PFSK-1 (cell line): Measurements from ENCODE around the gene NFIB.

Experiments used
- FOXP2 ChIP-seq: optimal IDR thresholded peaks from 2 replicates; pipeline ENCODE3; 2011; ENCODE audit warnings: borderline replicate concordance, control low read depth, inconsistent platforms; ENCODE audit not compliant: insufficient read depth; ENCODE audit errors: extremely low read length, extremely low read depth
- POLR2AphosphoS5 ChIP-seq: IDR thresholded peaks from 2 replicates; pipeline ENCODE4 v1.6.1; 2012; ENCODE audit warnings: low read depth, mild to moderate bottlenecking, control low read depth, low read length, moderate library complexity
- SIN3A ChIP-seq: IDR thresholded peaks from 2 replicates; pipeline ENCODE4 v1.6.1; 2012; ENCODE audit warnings: mild to moderate bottlenecking, low read length, moderate library complexity, borderline replicate concordance; ENCODE audit not compliant: insufficient read depth
- TAF1 ChIP-seq: IDR thresholded peaks from 2 replicates; pipeline ENCODE4 v1.6.1; 2012; ENCODE audit warnings: low read length, control low read depth, borderline replicate concordance; ENCODE audit not compliant: insufficient read depth
- TF ChIP-seq, protein P1 (sequence below), 2 experiments: IDR thresholded peaks; 2 replicates each; pipeline versions ENCODE4 v1.6.1 to v1.8.0; 2011 to 2012; ENCODE audit warnings: low read depth in 2 of 2, low read length in 2 of 2, control low read depth in 1 of 2, inconsistent platforms in 1 of 2, mild to moderate bottlenecking in 1 of 2, moderate library complexity in 1 of 2; ENCODE audit not compliant: insufficient read depth in 1 of 2

NFIB gene

DNA sequence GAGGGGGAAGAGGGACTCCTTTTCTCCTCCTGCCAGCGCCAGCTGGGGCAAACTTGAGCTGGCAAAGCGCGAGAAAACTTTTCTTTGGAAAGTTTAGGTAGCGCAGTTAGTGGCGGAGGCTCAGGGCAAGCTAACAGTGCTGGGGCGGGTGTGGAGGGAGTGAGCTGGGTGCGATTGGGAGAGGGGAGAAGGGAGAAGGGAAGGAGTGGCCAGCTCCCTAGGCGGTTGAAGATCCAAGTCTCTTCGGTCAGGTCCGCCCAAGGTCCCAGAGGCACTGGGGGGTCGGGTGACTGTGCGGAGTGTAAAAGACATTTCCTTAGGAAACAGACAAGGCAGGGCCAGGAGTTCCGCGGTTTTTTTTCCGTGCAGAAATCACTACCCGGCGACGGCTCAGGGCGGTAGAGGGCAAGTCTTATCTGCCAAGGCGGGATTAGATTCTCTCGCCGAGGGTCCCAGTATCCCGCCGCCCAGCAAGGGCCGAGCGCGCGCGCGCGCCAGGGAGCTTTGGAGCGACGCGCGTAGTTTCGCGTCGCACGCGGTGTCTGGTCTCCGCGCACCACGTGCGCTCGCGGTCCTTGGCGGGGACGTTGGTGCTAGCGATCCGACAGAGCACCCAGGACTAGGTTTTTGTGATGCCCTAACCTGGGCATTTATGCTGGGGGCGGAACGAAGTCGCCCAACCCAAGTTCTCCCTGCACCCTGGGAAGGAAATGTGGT is 33.6 kb upstream of the NFIB start:
- TF ChIP-seq TAF1, result no peak
- no peak for TF ChIP-seq FOXP2
- TF ChIP-seq POLR2AphosphoS5, result no peak
- TF ChIP-seq, protein P1, sequence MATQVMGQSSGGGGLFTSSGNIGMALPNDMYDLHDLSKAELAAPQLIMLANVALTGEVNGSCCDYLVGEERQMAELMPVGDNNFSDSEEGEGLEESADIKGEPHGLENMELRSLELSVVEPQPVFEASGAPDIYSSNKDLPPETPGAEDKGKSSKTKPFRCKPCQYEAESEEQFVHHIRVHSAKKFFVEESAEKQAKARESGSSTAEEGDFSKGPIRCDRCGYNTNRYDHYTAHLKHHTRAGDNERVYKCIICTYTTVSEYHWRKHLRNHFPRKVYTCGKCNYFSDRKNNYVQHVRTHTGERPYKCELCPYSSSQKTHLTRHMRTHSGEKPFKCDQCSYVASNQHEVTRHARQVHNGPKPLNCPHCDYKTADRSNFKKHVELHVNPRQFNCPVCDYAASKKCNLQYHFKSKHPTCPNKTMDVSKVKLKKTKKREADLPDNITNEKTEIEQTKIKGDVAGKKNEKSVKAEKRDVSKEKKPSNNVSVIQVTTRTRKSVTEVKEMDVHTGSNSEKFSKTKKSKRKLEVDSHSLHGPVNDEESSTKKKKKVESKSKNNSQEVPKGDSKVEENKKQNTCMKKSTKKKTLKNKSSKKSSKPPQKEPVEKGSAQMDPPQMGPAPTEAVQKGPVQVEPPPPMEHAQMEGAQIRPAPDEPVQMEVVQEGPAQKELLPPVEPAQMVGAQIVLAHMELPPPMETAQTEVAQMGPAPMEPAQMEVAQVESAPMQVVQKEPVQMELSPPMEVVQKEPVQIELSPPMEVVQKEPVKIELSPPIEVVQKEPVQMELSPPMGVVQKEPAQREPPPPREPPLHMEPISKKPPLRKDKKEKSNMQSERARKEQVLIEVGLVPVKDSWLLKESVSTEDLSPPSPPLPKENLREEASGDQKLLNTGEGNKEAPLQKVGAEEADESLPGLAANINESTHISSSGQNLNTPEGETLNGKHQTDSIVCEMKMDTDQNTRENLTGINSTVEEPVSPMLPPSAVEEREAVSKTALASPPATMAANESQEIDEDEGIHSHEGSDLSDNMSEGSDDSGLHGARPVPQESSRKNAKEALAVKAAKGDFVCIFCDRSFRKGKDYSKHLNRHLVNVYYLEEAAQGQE (IDR thresholded peaks at IDR 0.05; ENCODE audit: insufficient read depth in 1 of 2, low read depth in 2 of 2, low read length in 2 of 2), result no peak
- TF ChIP-seq SIN3A, result no peak

DNA sequence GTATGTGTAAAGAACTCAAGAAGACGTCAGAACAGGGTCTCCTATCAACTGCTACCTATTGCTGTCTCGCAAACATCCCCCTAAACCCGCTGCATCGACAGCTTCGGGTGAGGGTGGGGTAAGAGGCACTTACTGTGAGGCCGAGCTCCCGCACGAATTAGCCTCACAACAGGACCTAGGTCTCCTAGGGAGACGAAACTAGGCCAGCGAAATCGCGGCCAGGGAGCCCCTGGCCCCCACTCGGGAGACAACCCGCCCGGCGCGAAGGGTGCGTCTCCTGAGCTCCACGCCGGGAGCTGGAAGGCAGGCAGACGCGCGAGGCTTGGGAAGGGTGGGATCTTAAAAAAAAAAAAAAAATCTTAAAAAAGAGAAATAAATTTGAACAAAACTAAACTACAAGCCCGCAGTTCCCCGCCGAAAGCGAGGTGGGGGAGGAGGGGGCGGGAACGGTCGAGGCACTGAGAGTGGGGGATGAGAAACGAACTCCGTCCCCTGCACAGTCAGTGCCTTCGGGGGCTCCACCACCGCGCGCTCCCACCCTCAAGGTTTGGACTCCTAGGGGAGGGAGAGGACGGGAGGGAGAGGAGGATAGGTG is 33.0 kb upstream of the NFIB start:
- no peak for TF ChIP-seq POLR2AphosphoS5

DNA sequence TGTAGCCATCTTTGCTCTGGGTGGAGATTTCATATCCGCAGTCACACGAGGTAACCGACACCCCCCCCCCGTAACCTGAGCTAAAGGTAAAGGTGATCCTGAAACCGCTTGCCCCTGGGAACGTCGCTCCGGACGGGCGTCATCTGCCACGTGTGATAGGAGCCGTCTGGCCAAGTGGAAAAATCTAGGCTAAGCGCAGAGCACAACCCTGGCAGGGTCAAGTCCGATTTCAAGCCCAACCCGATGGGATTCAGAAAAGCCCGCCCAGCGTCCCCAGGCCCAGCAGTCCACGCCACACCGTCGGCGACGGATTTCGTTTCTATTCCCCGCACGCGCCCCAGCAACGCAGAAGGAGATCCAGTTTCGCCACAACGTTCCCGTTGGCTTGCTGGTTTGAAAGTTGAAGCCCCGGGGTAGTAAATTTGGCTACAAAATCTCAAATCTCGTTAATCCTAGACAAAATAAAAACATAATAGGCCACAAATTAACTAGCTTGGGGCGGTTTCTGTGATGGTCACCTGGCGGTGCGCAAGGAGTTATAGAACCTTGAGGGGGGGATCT is 32.4 kb upstream of the NFIB start:
- TF ChIP-seq, protein P1 (IDR thresholded peaks at IDR 0.05; ENCODE audit: insufficient read depth in 1 of 2, low read depth in 2 of 2, low read length in 2 of 2), result no peak
- TF ChIP-seq FOXP2, result no peak
- no peak for TF ChIP-seq TAF1
- no peak for TF ChIP-seq SIN3A
- TF ChIP-seq POLR2AphosphoS5, result no peak

DNA sequence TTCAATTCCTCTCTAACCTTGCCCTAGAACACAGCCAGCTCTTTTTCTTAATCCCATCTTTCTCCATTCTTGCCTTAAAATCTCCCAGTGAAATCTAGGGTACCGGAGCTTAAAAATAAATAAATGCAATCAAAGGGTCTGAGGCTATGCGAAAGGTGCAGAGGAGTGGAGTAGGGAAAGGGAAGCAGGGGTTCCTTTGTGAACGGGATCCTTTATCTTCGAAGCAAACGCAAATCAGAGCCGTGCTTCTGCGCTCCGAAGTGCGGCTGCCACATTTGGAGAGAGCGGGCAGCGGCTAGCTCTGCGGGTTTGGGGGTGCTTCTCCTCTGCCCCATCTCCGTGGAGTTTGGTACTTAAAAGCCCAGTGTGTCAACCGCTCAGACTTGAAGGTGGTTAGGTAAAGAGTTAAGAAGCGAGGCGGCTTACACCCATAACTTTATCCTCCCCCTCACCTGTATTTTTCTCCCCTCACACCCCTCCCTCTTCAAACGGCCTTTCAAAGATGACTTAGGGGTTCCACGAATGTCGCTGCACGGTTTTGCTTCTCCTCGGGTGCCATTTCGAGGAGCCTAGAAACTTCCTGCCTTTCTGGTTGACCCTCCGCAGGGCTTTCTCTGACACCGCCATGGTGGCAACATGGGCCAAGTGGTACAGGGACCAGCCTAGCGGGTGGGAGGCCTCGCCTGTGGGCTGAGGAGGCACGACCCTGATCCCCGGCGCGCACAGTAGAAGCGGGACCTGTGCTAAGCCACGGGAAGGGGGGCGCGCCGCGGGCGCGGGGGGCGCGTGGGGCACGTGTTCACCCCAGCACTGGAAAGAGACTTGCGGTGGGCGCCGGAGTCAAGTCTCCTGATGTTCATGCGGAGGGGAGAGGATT is 31.7 kb upstream of the NFIB start:
- TF ChIP-seq FOXP2 (no peak), TAF1 (no peak), SIN3A (no peak), POLR2AphosphoS5 (no peak)
- TF ChIP-seq, protein P1 (IDR thresholded peaks at IDR 0.05; ENCODE audit: insufficient read depth in 1 of 2, low read depth in 2 of 2, low read length in 2 of 2), result no peak

DNA sequence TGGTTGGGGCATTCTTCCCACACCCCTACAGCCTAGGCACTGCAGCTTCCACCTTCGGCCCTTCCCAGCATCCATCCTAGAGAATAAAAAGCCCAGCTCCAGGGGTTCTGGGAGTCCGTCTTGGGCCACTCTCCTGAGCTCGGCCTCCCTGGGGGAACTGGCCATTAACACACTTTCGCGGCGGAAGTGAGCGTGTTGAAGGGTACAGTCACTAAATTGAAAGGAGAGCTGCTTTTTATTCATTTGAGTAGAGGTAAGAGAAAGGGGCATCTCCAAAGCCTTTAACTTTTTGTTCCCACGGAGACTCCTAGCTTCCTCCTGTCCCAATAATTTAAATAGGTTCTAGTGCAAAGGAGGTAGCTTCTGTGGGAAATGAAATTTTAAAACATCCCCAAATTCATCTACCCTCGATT is 31.0 kb upstream of the NFIB start:
- TF ChIP-seq TAF1 (no peak), FOXP2 (no peak), POLR2AphosphoS5 (no peak), SIN3A (no peak)
- TF ChIP-seq, protein P1 (IDR thresholded peaks at IDR 0.05; ENCODE audit: insufficient read depth in 1 of 2, low read depth in 2 of 2, low read length in 2 of 2), result no peak
